Measurements from ENCODE around the gene TP53I11. TPM values are rescaled to one million over a fixed set of nuclear protein-coding genes. Genes with fewer than 3 reads are reported as not detected.

TP53I11 gene
- total and polyA plus RNA-seq, 10 donors: 10.2 to 169 (median 96.2) TPM

DNA sequence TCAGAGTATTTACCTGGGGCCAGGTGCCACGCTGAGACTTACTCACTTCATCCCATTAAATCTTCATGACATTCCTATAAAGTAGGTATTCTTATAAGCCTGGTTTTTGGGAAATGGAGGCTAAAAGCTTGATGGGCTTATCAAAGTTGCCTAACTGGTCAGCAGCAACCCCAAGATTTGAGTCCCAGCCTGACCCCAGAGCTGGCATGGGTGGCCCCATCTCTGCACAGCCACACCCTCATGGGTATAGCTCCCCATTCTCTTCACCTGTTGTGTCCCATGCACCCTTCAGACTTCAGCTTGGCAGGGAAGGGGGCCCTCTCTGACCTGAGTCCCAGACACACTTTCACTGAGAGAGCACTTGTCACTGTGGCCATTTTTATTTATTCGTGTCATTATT, 37.4 kb upstream of the TP53I11 start:
- H3K27me3 ChIP-seq (replicated peaks in 1 of 7): no peaks in the 10 kb centered on the region
- no peaks in the 10 kb centered on the region for H3K36me3 ChIP-seq
- no peaks in the 10 kb centered on the region for H3K9me3 ChIP-seq
- no peak overlapping the region for H3K27ac ChIP-seq
- peaks cover 0 to 15% (median 7%) of the 10 kb centered on the region in 6 donors for H3K4me1 ChIP-seq
- WGBS, 5 donors: 88 to 98% (median 96%) methylated on average over 2 of the region's 2 CpGs
- no peak overlapping the region for H3K4me3 ChIP-seq
- intact Hi-C loops (cut with DNase I; ENCODE audit: low total_unique reads): no loop called here
- no peak for DNase-seq
- no peak for TF ChIP-seq POLR2AphosphoS5 (IDR thresholded peaks at IDR 0.05)
- no peak for TF ChIP-seq CTCF (IDR thresholded peaks at IDR 0.05 in 8 of 11, conservative IDR thresholded peaks at IDR 0.05 in 3 of 11)
- no peak for TF ChIP-seq POLR2A (IDR thresholded peaks at IDR 0.05)

DNA sequence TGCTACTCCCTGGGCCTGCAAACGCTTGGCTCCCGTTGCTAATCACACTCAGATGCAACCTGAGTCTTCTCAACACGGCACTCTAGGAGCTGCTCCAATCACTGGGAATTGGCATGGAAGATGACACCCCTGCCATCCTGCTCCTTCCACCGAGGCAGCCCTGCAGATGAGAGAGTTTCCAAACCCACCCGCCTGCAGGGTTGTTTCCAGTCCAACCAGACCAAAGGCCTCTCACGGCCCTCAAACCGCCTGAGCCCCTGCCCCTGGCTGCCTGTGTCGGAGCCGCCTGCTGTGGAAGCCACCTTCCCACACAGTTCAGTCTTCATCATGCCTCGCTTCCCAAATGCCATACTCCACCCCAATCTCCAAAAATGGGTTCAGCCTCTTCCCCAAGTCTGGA, 36.8 kb upstream of the TP53I11 start:
- Histone ChIP-seq H3K36me3 (no peaks in the 10 kb centered on the region), H3K4me1 (peaks cover 0 to 11% (median 5%) of the 10 kb centered on the region in 6 donors), H3K4me3 (no peak overlapping the region), H3K27me3 (replicated peaks in 1 of 7) (no peaks in the 10 kb centered on the region), H3K9me3 (no peaks in the 10 kb centered on the region), H3K27ac (no peak overlapping the region)
- intact Hi-C loops (cut with DNase I; ENCODE audit: low total_unique reads): no loop called here
- TF ChIP-seq CTCF (IDR thresholded peaks at IDR 0.05 in 8 of 11, conservative IDR thresholded peaks at IDR 0.05 in 3 of 11) (no peak), POLR2AphosphoS5 (IDR thresholded peaks at IDR 0.05) (no peak), POLR2A (IDR thresholded peaks at IDR 0.05) (no peak)
- WGBS, 5 donors: 68 to 91% (median 87%) methylated on average over 10 of the region's 10 CpGs
- DNase-seq: no peak

DNA sequence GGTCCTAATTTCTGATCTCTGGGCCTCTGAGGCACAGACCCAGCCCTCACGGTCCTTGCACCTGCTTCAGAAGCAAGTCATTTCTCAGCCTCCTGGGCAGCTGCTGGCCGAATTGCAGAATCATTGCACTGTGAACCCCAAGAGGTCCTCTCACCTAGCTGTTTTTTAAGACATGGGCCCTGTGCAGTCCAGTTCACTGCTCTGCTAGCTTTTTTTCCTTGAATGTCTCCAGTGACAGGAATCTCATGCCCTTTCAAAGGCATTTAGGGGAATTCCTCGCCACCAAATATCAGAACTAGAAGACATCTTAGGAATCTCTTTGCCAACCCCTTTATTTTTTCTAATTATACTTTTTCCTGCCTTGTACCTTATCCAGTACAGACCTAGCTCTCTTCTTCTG, 35.6 kb upstream of the TP53I11 start:
- Histone ChIP-seq H3K27me3 (replicated peaks in 1 of 7) (no peaks in the 10 kb centered on the region), H3K36me3 (no peaks in the 10 kb centered on the region), H3K9me3 (no peaks in the 10 kb centered on the region), H3K4me1 (peaks cover 0 to 4% (median under 1%) of the 10 kb centered on the region in 6 donors), H3K27ac (no peak overlapping the region), H3K4me3 (no peak overlapping the region)
- intact Hi-C loops (cut with DNase I; ENCODE audit: low total_unique reads): no loop called here
- TF ChIP-seq POLR2AphosphoS5 (IDR thresholded peaks at IDR 0.05): no peak
- no peak for TF ChIP-seq POLR2A (IDR thresholded peaks at IDR 0.05)
- TF ChIP-seq CTCF (IDR thresholded peaks at IDR 0.05 in 8 of 11, conservative IDR thresholded peaks at IDR 0.05 in 3 of 11): no peak
- WGBS, 5 donors: 75 to 93% (median 88%) methylated on average over 3 of the region's 3 CpGs
- DNase-seq: peak; percentile 64

DNA sequence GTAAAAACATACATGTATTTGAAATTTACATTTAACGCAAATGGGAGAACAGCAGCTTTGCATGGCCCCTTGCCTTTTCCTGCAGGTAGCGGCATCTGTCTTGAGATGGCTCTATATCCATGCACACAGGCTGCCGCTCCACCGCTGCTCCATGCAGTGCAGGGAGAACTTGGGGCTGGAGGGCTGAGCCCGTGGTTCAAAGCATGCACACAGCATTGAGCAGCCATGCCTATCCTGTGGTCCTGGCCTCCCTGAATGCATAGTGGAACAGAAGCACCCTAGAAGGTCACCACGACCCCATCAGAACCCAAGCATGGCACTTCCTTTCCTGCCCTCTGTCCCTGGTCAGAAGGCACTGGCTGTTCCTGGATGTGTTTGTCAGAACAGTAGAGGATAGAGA, 35.0 kb upstream of the TP53I11 start:
- H3K4me3 ChIP-seq: no peak overlapping the region
- no peaks in the 10 kb centered on the region for H3K27me3 ChIP-seq (replicated peaks in 1 of 7)
- H3K9me3 ChIP-seq: no peaks in the 10 kb centered on the region
- peaks cover 3 to 10% (median 6%) of the 10 kb centered on the region in 6 donors for H3K4me1 ChIP-seq
- H3K27ac ChIP-seq: no peak overlapping the region
- no peak for TF ChIP-seq CTCF (IDR thresholded peaks at IDR 0.05 in 8 of 11, conservative IDR thresholded peaks at IDR 0.05 in 3 of 11)
- intact Hi-C loops (cut with DNase I; ENCODE audit: low total_unique reads): no loop called here
- peak; percentile 69 for DNase-seq
- 81 to 94% (median 89%) methylated on average over 5 to 6 of the region's 6 CpGs for WGBS, 5 donors
- no peaks in the 10 kb centered on the region for H3K36me3 ChIP-seq

Data from spleen (tissue), 11 donors.